A673 (cell line): ENCODE measurements around the gene GPER1.

Source experiments
- CTCF ChIP-seq: fragments of 300-800, 200-600 bp; sonication (generic); conservative IDR thresholded peaks from 2 replicates; pipeline ENCODE4 v1.5.1; 2017; ENCODE audit warnings: low read depth, mild to moderate bottlenecking, antibody characterized with exemption, low read length, moderate library complexity, mixed read lengths
- EZH2 ChIP-seq: fragments of 200-600 bp; sonication (generic); IDR thresholded peaks from 2 replicates; pipeline ENCODE4 v1.6.1; 2017; ENCODE audit warnings: borderline replicate concordance, low read depth, mild to moderate bottlenecking, mixed read lengths, antibody characterized with exemption, low read length; ENCODE audit not compliant: poor library complexity, severe bottlenecking

- TF ChIP-seq CTCF = no peak
- no peak for TF ChIP-seq EZH2
Observed at GRCh38 chr7:1064581-1064980, 23.3 kb upstream of the GPER1 start.
